SK-N-SH treated with all-trans-retinoic acid at 6 μM for 48 hours (cell line): ENCODE measurements around the gene SRD5A3.

ENCODE experiments used
- ATAC-seq: fragments of 200-7000 bp; cut with Tn5 transposase; 3 replicates; pipeline ENCODE4 v1.9.1; 2020; ENCODE audit warnings: mild to moderate bottlenecking, moderate library complexity
- ARNTL ChIP-seq: fragments of 450-650 bp; formaldehyde crosslinking; IDR thresholded peaks from 2 replicates; pipeline ENCODE4 v1.5.0; 2020; ENCODE audit warnings: low read depth, mild to moderate bottlenecking, moderate library complexity, borderline replicate concordance
- BACH2 ChIP-seq: fragments of 250-450 bp; sonication (Bioruptor Pico); IDR thresholded peaks from 2 replicates; pipeline ENCODE4 v1.9.0; 2021; ENCODE audit warnings: mild to moderate bottlenecking, borderline replicate concordance
- CSDC2 ChIP-seq: fragments of 250-450 bp; sonication (Bioruptor Pico); IDR thresholded peaks from 2 replicates; pipeline ENCODE4 v1.5.0; 2020; ENCODE audit warnings: mild to moderate bottlenecking, moderate library complexity
- CSRNP3 ChIP-seq: fragments of 250-450 bp; sonication (Bioruptor Pico); IDR thresholded peaks from 2 replicates; pipeline ENCODE4 v1.5.1; 2021; ENCODE audit warnings: mild to moderate bottlenecking, moderate library complexity
- ESRRG ChIP-seq: fragments of 250-450 bp; sonication (Bioruptor Pico); IDR thresholded peaks from 2 replicates; pipeline ENCODE4 v1.6.1; 2021; ENCODE audit warnings: mild to moderate bottlenecking
- GLIS3 ChIP-seq: fragments of 250-450 bp; sonication (Bioruptor Pico); IDR thresholded peaks from 2 replicates; pipeline ENCODE4 v1.5.0; 2020; ENCODE audit warnings: mild to moderate bottlenecking, moderate library complexity
- ISL1 ChIP-seq: fragments of 250-450 bp; sonication (Bioruptor Pico); IDR thresholded peaks from 2 replicates; pipeline ENCODE4 v2.1.2; 2022; ENCODE audit warnings: mild to moderate bottlenecking, moderate library complexity
- OSR1 ChIP-seq: fragments of 250-450 bp; sonication (Bioruptor Pico); IDR thresholded peaks from 2 replicates; pipeline ENCODE4 v1.8.0; 2022; ENCODE audit warnings: moderate library complexity, mild to moderate bottlenecking, inconsistent platforms
- PATZ1 ChIP-seq: fragments of 250-450 bp; sonication (Bioruptor Pico); IDR thresholded peaks from 2 replicates; pipeline ENCODE4 v1.8.0; 2020; ENCODE audit warnings: mild to moderate bottlenecking, moderate library complexity, borderline replicate concordance
- POU6F1 ChIP-seq: fragments of 250-450 bp; sonication (Bioruptor Pico); IDR thresholded peaks from 2 replicates; pipeline ENCODE4 v1.8.0; 2021; ENCODE audit warnings: low read depth, mild to moderate bottlenecking, moderate library complexity, borderline replicate concordance
- PPARA ChIP-seq: fragments of 250-450 bp; sonication (Bioruptor Pico); IDR thresholded peaks from 2 replicates; pipeline ENCODE4 v1.5.0; 2020; ENCODE audit warnings: mild to moderate bottlenecking, borderline replicate concordance
- RARB ChIP-seq: fragments of 250-450 bp; sonication (Bioruptor Pico); IDR thresholded peaks from 2 replicates; pipeline ENCODE4 v1.8.0; 2021; ENCODE audit warnings: mild to moderate bottlenecking, moderate library complexity
- SNAI2 ChIP-seq: fragments of 250-450 bp; sonication (Bioruptor Pico); IDR thresholded peaks from 2 replicates; pipeline ENCODE4 v1.5.0; 2020; ENCODE audit warnings: mild to moderate bottlenecking, moderate library complexity
- TCF4 ChIP-seq: fragments of 250-450 bp; sonication (Bioruptor Pico); IDR thresholded peaks from 2 replicates; pipeline ENCODE4 v1.8.0; 2021; ENCODE audit warnings: mild to moderate bottlenecking, moderate library complexity, borderline replicate concordance
- TOX ChIP-seq: fragments of 250-450 bp; sonication (Bioruptor Pico); IDR thresholded peaks from 2 replicates; pipeline ENCODE4 v1.8.0; 2021; ENCODE audit warnings: mild to moderate bottlenecking, moderate library complexity, borderline replicate concordance
- TSHZ2 ChIP-seq: fragments of 250-450 bp; sonication (Bioruptor Pico); IDR thresholded peaks from 2 replicates; pipeline ENCODE4 v1.5.0; 2020; ENCODE audit warnings: mild to moderate bottlenecking, moderate library complexity
- ZC3H10 ChIP-seq: fragments of 250-450 bp; sonication (Bioruptor Pico); IDR thresholded peaks from 2 replicates; pipeline ENCODE4 v1.5.1; 2021; ENCODE audit warnings: mild to moderate bottlenecking, moderate library complexity
- ZFP3 ChIP-seq: fragments of 250-450 bp; sonication (Bioruptor Pico); IDR thresholded peaks from 2 replicates; pipeline ENCODE4 v1.5.0; 2020; ENCODE audit warnings: mild to moderate bottlenecking, moderate library complexity
- ZFP30 ChIP-seq: fragments of 450-650 bp; formaldehyde crosslinking; IDR thresholded peaks from 2 replicates; pipeline ENCODE4 v1.5.0; 2022; ENCODE audit warnings: mild to moderate bottlenecking, moderate library complexity
- ZNF565 ChIP-seq: fragments of 450-650 bp; formaldehyde crosslinking; conservative IDR thresholded peaks from 2 replicates; pipeline ENCODE4 v1.5.0; 2020; ENCODE audit warnings: low read depth, mild to moderate bottlenecking, moderate library complexity
- ZNF70 ChIP-seq: fragments of 450-650 bp; formaldehyde crosslinking; IDR thresholded peaks from 2 replicates; pipeline ENCODE4 v1.5.0; 2020; ENCODE audit warnings: mild to moderate bottlenecking, moderate library complexity
- ZNF8 ChIP-seq: fragments of 450-650 bp; formaldehyde crosslinking; IDR thresholded peaks from 2 replicates; pipeline ENCODE4 v1.5.0; 2020; ENCODE audit warnings: mild to moderate bottlenecking, moderate library complexity

SRD5A3 gene

GRCh38 chr4:55364691-55365344 is 18.8 kb downstream of the SRD5A3 start:
- ATAC-seq, result no peak
- no peak for TF ChIP-seq OSR1 (CRISPR knock-in tag)
- TF ChIP-seq TOX (CRISPR knock-in tag), result no peak
- no peak for TF ChIP-seq CSDC2 (CRISPR knock-in tag)
- TF ChIP-seq POU6F1 (CRISPR knock-in tag), result no peak
- TF ChIP-seq ZFP3, result no peak
- TF ChIP-seq RARB (CRISPR knock-in tag), result no peak
- TF ChIP-seq CSRNP3, result no peak
- TF ChIP-seq GLIS3 (CRISPR knock-in tag), result no peak
- no peak for TF ChIP-seq ZFP30 (CRISPR knock-in tag)

GRCh38 chr4:55365345-55365728 is 19.3 kb downstream of the SRD5A3 start:
- TF ChIP-seq OSR1 (CRISPR knock-in tag), result no peak
- TF ChIP-seq ISL1, result no peak
- no peak for TF ChIP-seq ESRRG
- no peak for TF ChIP-seq RARB (CRISPR knock-in tag)
- no peak for TF ChIP-seq ZNF565 (CRISPR knock-in tag)
- no peak for TF ChIP-seq PATZ1 (CRISPR knock-in tag)
- TF ChIP-seq ZNF70 (CRISPR knock-in tag), result no peak
- TF ChIP-seq TSHZ2 (CRISPR knock-in tag), result no peak
- TF ChIP-seq SNAI2 (CRISPR knock-in tag), result no peak
- TF ChIP-seq POU6F1 (CRISPR knock-in tag), result no peak
- no peak for TF ChIP-seq ZNF8 (CRISPR knock-in tag)
- TF ChIP-seq TOX (CRISPR knock-in tag), result no peak
- TF ChIP-seq PPARA (CRISPR knock-in tag), result no peak
- no peak for TF ChIP-seq ARNTL (CRISPR knock-in tag)
- no peak for TF ChIP-seq ZFP3
- no peak for TF ChIP-seq TCF4 (CRISPR knock-in tag)
- no peak for ATAC-seq

- ATAC-seq, result no peak
- TF ChIP-seq ZNF565 (CRISPR knock-in tag) (no peak), ZNF8 (CRISPR knock-in tag) (no peak), ZC3H10 (CRISPR knock-in tag) (no peak), TOX (CRISPR knock-in tag) (no peak), ZFP3 (no peak), CSDC2 (CRISPR knock-in tag) (no peak), GLIS3 (CRISPR knock-in tag) (no peak), BACH2 (no peak), PATZ1 (CRISPR knock-in tag) (no peak), SNAI2 (CRISPR knock-in tag) (no peak), ISL1 (no peak), ZNF70 (CRISPR knock-in tag) (no peak), ESRRG (no peak), ZFP30 (CRISPR knock-in tag) (no peak), POU6F1 (CRISPR knock-in tag) (no peak), TCF4 (CRISPR knock-in tag) (no peak), PPARA (CRISPR knock-in tag) (no peak)
Measured at GRCh38 chr4:55366621-55367020, 20.6 kb downstream of the SRD5A3 start.
